Mesothelial cell of epicardium (in vitro differentiated cells): Measurements from ENCODE around the gene ALDOB. TPM values are rescaled to one million over a fixed set of nuclear protein-coding genes. Genes with fewer than 3 reads are reported as not detected.

Source experiments
- DNase-seq, 2 experiments: peaks; one replicate each; pipeline ENCODE4 v3.0.0; 2021; ENCODE audit warnings: low spot score in 2 of 2; ENCODE audit not compliant: unreplicated experiment in 2 of 2
- H3K27ac Mint-ChIP-seq: 2 replicates; pipeline ENCODE4 v1.8.0; 2021; ENCODE audit warnings: mixed read lengths
- H3K27me3 Mint-ChIP-seq: 2 replicates; pipeline ENCODE4 v1.8.0; 2021; ENCODE audit warnings: low read depth, mixed read lengths
- H3K36me3 Mint-ChIP-seq: 2 replicates; pipeline ENCODE4 v1.8.0; 2021; ENCODE audit warnings: mixed read lengths
- H3K4me1 Mint-ChIP-seq: 2 replicates; pipeline ENCODE4 v1.8.0; 2021; ENCODE audit warnings: mixed read lengths
- H3K4me3 Mint-ChIP-seq: 2 replicates; pipeline ENCODE4 v1.8.0; 2021; ENCODE audit warnings: mild to moderate bottlenecking, moderate library complexity, mixed read lengths
- H3K9me3 Mint-ChIP-seq: 2 replicates; pipeline ENCODE4 v1.8.0; 2021; ENCODE audit warnings: mixed read lengths
- total RNA-seq: library from RNA; stranded (reverse); gene quantifications from 3 replicates; pipeline ENCODE4 v1.2.1, GENCODE V29; 2021
- TF ChIP-seq, protein P1 (sequence below): fragments of 200-600 bp; sonication (generic); IDR thresholded peaks from one replicate; pipeline ENCODE4 v1.5.0; 2021; ENCODE audit warnings: antibody characterized with exemption; ENCODE audit not compliant: unreplicated experiment

ALDOB gene
- total RNA-seq, 1 donor from 2014 or later: not detected

DNA sequence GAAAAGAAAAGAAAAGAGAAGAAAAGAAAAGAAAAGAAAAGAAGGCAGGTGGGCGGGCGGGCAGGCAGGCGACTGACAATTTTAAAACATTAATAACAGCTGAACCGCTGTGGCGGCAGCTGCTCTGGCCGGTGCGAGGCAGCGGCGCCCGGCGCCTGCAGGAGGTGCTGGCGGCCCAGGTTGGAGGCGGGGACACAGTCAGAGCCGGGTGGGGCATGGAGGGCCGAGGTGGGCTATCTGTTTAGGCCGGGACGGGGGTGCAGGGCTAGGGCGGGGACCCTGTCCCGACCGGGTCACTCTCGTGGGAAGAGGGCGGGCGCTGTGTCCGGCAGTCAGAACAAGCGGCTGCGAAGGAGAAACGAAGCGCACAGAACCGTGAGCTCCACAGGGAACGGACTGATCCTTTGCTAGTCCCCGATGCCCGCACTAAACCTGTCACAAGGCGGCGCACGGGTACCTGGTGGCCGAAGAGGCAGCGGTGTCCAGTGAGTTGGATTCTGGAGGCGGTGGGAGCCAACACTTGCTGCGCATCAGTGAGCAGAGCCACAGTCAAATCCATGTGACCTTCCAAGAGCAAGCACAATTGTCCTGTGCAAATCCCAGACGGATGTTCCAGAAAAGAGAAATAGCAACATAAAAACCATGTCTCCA lies 13.6 kb upstream of the ALDOB start:
- H3K9me3 Mint-ChIP-seq: peaks cover 14% of the 10 kb centered on the region
- DNase-seq: peak; percentile 50 to 74
- H3K27me3 Mint-ChIP-seq: peaks cover 32% of the 10 kb centered on the region
- H3K4me1 Mint-ChIP-seq: peaks cover 1% of the 10 kb centered on the region
- no peak overlapping the region for H3K27ac Mint-ChIP-seq
- H3K4me3 Mint-ChIP-seq: peak overlapping the region; percentile 72
- TF ChIP-seq, protein P1, sequence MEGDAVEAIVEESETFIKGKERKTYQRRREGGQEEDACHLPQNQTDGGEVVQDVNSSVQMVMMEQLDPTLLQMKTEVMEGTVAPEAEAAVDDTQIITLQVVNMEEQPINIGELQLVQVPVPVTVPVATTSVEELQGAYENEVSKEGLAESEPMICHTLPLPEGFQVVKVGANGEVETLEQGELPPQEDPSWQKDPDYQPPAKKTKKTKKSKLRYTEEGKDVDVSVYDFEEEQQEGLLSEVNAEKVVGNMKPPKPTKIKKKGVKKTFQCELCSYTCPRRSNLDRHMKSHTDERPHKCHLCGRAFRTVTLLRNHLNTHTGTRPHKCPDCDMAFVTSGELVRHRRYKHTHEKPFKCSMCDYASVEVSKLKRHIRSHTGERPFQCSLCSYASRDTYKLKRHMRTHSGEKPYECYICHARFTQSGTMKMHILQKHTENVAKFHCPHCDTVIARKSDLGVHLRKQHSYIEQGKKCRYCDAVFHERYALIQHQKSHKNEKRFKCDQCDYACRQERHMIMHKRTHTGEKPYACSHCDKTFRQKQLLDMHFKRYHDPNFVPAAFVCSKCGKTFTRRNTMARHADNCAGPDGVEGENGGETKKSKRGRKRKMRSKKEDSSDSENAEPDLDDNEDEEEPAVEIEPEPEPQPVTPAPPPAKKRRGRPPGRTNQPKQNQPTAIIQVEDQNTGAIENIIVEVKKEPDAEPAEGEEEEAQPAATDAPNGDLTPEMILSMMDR: peak; percentile 48
- H3K36me3 Mint-ChIP-seq: no peaks in the 10 kb centered on the region

DNA sequence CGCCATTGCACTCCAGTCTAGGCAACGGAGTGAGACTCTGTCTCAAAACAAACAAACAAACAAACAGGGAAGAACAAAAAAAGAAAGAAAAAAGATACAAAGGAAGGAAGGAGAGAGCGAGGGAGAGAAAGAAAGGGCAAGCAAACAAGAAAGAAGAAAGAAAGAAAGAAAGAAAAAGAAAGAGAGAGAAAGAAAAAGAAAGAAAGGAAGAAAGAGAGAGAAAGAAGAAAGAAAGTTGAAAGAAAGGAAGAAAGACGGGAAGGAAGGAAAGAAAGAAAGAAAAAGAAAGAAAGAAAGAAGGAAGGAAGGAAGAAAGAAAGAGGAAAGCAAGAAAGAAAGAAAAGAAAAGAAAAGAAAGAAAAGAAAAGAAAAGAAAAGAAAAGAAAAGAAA lies 13.1 kb upstream of the ALDOB start:
- Mint-ChIP-seq H3K4me1 (peaks cover 1% of the 10 kb centered on the region), H3K4me3 (peak overlapping the region; percentile 72), H3K27me3 (peaks cover 32% of the 10 kb centered on the region), H3K9me3 (peaks cover 14% of the 10 kb centered on the region), H3K36me3 (no peaks in the 10 kb centered on the region), H3K27ac (peak overlapping the region; percentile 19)
- DNase-seq: no peak
- TF ChIP-seq, protein P1: no peak

DNA sequence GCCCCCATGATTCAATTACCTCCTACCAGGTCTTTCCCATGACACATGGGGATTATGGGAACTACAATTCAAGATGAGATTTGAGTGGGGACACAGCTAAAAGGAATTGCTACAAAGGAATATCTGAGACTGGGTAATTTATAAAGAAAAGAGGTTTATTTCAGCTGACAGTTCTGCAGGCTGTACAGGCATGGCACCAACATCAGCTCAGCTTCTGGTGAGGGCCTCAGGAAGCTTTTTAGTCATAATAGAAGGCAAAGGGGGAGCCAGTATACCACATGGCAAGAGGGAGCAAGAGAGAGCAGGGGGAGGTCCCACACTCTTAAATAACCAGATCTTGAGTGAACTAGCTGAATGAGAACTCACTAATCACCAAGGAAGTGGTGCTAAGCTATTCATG lies 11.2 kb upstream of the ALDOB start:
- Mint-ChIP-seq H3K27me3 (peaks cover 31% of the 10 kb centered on the region), H3K4me3 (no peak overlapping the region), H3K4me1 (peaks cover 1% of the 10 kb centered on the region), H3K27ac (no peak overlapping the region), H3K9me3 (peaks cover 3% of the 10 kb centered on the region), H3K36me3 (no peaks in the 10 kb centered on the region)
- no peak for DNase-seq
- TF ChIP-seq, protein P1: no peak

DNA sequence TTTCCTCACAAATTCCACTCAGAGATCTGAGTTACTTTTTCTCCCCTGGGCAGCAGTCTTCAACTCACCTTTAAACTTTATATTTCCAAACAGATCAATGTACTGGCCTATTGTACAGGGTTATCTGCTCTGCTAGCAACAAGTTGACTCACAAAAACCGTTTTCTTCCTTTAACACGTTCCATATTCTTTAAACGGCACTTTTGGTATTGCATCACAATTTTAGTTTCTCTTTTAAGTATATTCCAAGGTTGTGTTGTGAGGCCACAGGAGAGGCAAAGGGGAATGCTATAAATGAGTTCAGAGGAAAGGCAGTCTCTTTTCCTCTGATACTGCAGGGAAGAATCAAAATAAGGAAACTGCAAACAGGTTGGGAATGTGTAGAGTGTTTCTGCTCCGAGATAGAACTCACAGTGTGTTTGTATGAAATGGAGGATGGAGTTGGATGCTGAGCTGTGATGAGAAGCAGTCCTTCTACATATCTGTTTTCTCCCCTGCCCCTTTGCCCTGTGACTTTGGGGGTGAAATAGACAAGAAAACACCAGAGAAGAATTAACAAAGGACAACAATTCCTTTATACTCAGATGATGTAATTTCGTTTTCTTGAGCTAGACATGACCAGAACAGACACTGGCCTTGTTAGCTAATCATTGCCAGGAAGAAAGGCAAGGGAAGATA lies 9.9 kb upstream of the ALDOB start:
- no peaks in the 10 kb centered on the region for H3K36me3 Mint-ChIP-seq
- H3K9me3 Mint-ChIP-seq: no peaks in the 10 kb centered on the region
- peaks cover 27% of the 10 kb centered on the region for H3K27me3 Mint-ChIP-seq
- no peak overlapping the region for H3K27ac Mint-ChIP-seq
- peaks cover 1% of the 10 kb centered on the region for H3K4me1 Mint-ChIP-seq
- DNase-seq: no peak
- TF ChIP-seq, protein P1: no peak
- no peak overlapping the region for H3K4me3 Mint-ChIP-seq

DNA sequence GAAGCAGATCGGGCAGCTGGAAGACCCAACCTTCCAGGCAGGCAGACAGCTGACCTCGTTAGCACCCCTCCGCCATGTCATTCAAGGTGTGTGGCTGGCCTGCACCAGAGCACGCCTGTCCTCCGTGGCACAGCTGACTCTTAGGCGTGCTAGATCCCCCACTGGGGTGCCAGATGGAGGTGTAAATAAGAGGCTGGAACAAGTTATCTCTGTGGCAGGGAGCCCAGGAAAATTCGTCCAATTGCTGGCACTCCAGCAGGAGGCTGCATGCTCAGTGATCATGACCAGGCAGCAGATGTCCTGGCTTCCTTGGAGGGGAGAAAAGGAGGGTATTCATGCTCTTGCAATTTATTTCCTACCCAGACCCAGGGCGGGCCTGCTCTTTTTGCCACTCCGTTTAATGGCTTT lies 7.8 kb upstream of the ALDOB start:
- H3K9me3 Mint-ChIP-seq: no peaks in the 10 kb centered on the region
- H3K27me3 Mint-ChIP-seq: peaks cover 25% of the 10 kb centered on the region
- no peaks in the 10 kb centered on the region for H3K36me3 Mint-ChIP-seq
- H3K4me1 Mint-ChIP-seq: no peaks in the 10 kb centered on the region
- H3K27ac Mint-ChIP-seq: no peak overlapping the region
- TF ChIP-seq, protein P1: no peak
- DNase-seq: no peak
- H3K4me3 Mint-ChIP-seq: no peak overlapping the region
